ENCODE data around the gene MAML2.

MAML2 gene

GRCh38 chr11:96149743-96150555 lies 193.0 kb downstream of the MAML2 start:
- Histone ChIP-seq H3K4me1 (ENCODE audit: low read length) (peaks cover 5% of the 10 kb centered on the region), H2AFZ (ENCODE audit: low read length) (no peak overlapping the region), H3K9me2 (replicated peaks; ENCODE audit: insufficient read depth, low read length) (no peaks in the 10 kb centered on the region), H3K79me2 (ENCODE audit: low read length) (peaks cover 8% of the 10 kb centered on the region), H3K36me3 (replicated peaks; ENCODE audit: insufficient read depth, low read length) (no peaks in the 10 kb centered on the region), H3F3A (ENCODE audit: insufficient read depth, low read length) (no peaks in the 10 kb centered on the region), H3K4me3 (ENCODE audit: low read length) (no peak overlapping the region), H3K27ac (ENCODE audit: low read length) (no peak overlapping the region), H4K20me1 (ENCODE audit: insufficient read depth, low read length) (no peaks in the 10 kb centered on the region), H3K27me3 (replicated peaks; ENCODE audit: insufficient read depth, low read length) (no peaks in the 10 kb centered on the region), H3K9ac (ENCODE audit: low read length) (no peak overlapping the region), H3K4me2 (ENCODE audit: low read depth, low read length) (no peak overlapping the region), H3K9me3 (replicated peaks; ENCODE audit: insufficient read depth, low read length) (no peaks in the 10 kb centered on the region)
- TF ChIP-seq EZH2 (optimal IDR thresholded peaks at IDR 0.05; ENCODE audit: low read depth, low read length), result no peak
- no peak for DNase-seq

- H3K4me2 ChIP-seq (ENCODE audit: low read depth, low read length), result no peak overlapping the region
- TF ChIP-seq EZH2phosphoT487 (IDR thresholded peaks at IDR 0.05; ENCODE audit: low read length), result no peak
- TF ChIP-seq, protein P1, sequence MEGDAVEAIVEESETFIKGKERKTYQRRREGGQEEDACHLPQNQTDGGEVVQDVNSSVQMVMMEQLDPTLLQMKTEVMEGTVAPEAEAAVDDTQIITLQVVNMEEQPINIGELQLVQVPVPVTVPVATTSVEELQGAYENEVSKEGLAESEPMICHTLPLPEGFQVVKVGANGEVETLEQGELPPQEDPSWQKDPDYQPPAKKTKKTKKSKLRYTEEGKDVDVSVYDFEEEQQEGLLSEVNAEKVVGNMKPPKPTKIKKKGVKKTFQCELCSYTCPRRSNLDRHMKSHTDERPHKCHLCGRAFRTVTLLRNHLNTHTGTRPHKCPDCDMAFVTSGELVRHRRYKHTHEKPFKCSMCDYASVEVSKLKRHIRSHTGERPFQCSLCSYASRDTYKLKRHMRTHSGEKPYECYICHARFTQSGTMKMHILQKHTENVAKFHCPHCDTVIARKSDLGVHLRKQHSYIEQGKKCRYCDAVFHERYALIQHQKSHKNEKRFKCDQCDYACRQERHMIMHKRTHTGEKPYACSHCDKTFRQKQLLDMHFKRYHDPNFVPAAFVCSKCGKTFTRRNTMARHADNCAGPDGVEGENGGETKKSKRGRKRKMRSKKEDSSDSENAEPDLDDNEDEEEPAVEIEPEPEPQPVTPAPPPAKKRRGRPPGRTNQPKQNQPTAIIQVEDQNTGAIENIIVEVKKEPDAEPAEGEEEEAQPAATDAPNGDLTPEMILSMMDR (IDR thresholded peaks at IDR 0.05; ENCODE audit: low read length), result no peak
- H3K4me1 ChIP-seq (ENCODE audit: low read length), result peaks cover 10% of the 10 kb centered on the region
- H2AFZ ChIP-seq (ENCODE audit: low read length), result no peak overlapping the region
- H3K36me3 ChIP-seq (replicated peaks; ENCODE audit: insufficient read depth, low read length), result no peaks in the 10 kb centered on the region
- no peaks in the 10 kb centered on the region for H3K27me3 ChIP-seq (replicated peaks; ENCODE audit: insufficient read depth, low read length)
- H3K9ac ChIP-seq (ENCODE audit: low read length), result no peak overlapping the region
- H3K4me3 ChIP-seq (ENCODE audit: low read length), result no peak overlapping the region
- no peaks in the 10 kb centered on the region for H4K20me1 ChIP-seq (ENCODE audit: insufficient read depth, low read length)
- H3K9me3 ChIP-seq (replicated peaks; ENCODE audit: insufficient read depth, low read length), result no peaks in the 10 kb centered on the region
- H3K79me2 ChIP-seq (ENCODE audit: low read length), result 0 out of 2 replicates have a peak, but pooled peaks cover 5% of the 10 kb centered on the region
- DNase-seq, result no peak
- H3K27ac ChIP-seq (ENCODE audit: low read length), result no peak overlapping the region
- H3K9me2 ChIP-seq (replicated peaks; ENCODE audit: insufficient read depth, low read length), result no peaks in the 10 kb centered on the region
- no peaks in the 10 kb centered on the region for H3F3A ChIP-seq (ENCODE audit: insufficient read depth, low read length)
These were observed 195.0 kb downstream of the MAML2 start for GRCh38 chr11:96147906-96148486.

DNA sequence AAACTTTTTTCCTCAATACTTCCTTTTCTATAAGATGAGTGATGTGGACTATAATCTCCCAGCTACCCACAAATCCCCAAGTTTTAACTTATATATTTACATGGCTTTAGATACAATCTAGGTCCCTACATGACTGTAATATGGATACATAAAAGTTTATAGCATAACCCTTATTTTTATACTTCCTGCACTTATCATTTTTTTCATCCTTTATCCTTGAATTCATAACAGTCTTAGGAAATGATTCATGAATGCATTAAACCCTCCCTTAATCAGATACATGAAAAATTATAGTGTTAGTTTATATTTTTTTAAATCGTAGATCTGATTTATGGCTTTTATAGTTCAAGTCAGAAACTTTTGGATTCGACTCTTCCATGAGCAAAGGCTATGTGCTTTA lies 195.8 kb downstream of the MAML2 start:
- Histone ChIP-seq H3K36me3 (replicated peaks; ENCODE audit: insufficient read depth, low read length) (no peaks in the 10 kb centered on the region), H3K27ac (ENCODE audit: low read length) (no peak overlapping the region), H3F3A (ENCODE audit: insufficient read depth, low read length) (no peaks in the 10 kb centered on the region), H2AFZ (ENCODE audit: low read length) (no peak overlapping the region), H3K9ac (ENCODE audit: low read length) (no peak overlapping the region), H3K79me2 (ENCODE audit: low read length) (peaks cover 6% of the 10 kb centered on the region; the same call in 1 of the 2 replicates), H3K9me2 (replicated peaks; ENCODE audit: insufficient read depth, low read length) (no peaks in the 10 kb centered on the region), H3K9me3 (replicated peaks; ENCODE audit: insufficient read depth, low read length) (no peaks in the 10 kb centered on the region), H3K27me3 (replicated peaks; ENCODE audit: insufficient read depth, low read length) (no peaks in the 10 kb centered on the region), H4K20me1 (ENCODE audit: insufficient read depth, low read length) (no peaks in the 10 kb centered on the region), H3K4me2 (ENCODE audit: low read depth, low read length) (no peak overlapping the region), H3K4me3 (ENCODE audit: low read length) (no peak overlapping the region), H3K4me1 (ENCODE audit: low read length) (peaks cover 10% of the 10 kb centered on the region)
- TF ChIP-seq EZH2phosphoT487 (IDR thresholded peaks at IDR 0.05; ENCODE audit: low read length), result no peak
- no peak for TF ChIP-seq EZH2 (optimal IDR thresholded peaks at IDR 0.05; ENCODE audit: low read depth, low read length)
- TF ChIP-seq, protein P1 (IDR thresholded peaks at IDR 0.05; ENCODE audit: low read length), result no peak
- DNase-seq, result no peak

DNA sequence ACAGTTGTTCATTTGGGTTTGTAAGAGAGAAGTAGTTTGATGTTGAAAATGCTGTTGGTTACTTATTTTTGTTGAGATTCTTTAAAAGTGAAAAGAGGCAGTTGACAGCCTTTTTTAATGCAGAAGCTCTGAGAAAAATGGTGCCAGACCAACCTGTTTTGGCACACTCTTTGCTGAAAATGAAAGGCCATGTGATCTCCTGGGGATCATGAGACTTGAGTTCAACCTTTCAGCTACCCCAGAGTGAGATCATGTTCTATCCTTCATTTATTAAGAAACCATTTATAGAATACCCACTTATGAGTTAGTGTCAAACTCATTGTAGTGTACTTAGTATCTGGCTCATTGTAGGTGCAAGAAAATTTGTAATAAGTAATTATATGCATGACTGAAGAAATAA lies 196.2 kb downstream of the MAML2 start:
- H3K9me3 ChIP-seq (replicated peaks; ENCODE audit: insufficient read depth, low read length), result no peaks in the 10 kb centered on the region
- peaks cover 10% of the 10 kb centered on the region; the same call in 1 of the 2 replicates for H3K79me2 ChIP-seq (ENCODE audit: low read length)
- H3K36me3 ChIP-seq (replicated peaks; ENCODE audit: insufficient read depth, low read length), result no peaks in the 10 kb centered on the region
- DNase-seq, result no peak
- no peaks in the 10 kb centered on the region for H3K27me3 ChIP-seq (replicated peaks; ENCODE audit: insufficient read depth, low read length)
- H3K4me2 ChIP-seq (ENCODE audit: low read depth, low read length), result no peak overlapping the region
- H3K4me1 ChIP-seq (ENCODE audit: low read length), result peaks cover 10% of the 10 kb centered on the region
- H4K20me1 ChIP-seq (ENCODE audit: insufficient read depth, low read length), result no peaks in the 10 kb centered on the region
- no peaks in the 10 kb centered on the region for H3K9me2 ChIP-seq (replicated peaks; ENCODE audit: insufficient read depth, low read length)
- H3K9ac ChIP-seq (ENCODE audit: low read length), result no peak overlapping the region
- no peak overlapping the region for H2AFZ ChIP-seq (ENCODE audit: low read length)
- H3K27ac ChIP-seq (ENCODE audit: low read length), result no peak overlapping the region
- H3K4me3 ChIP-seq (ENCODE audit: low read length), result no peak overlapping the region
- H3F3A ChIP-seq (ENCODE audit: insufficient read depth, low read length), result no peaks in the 10 kb centered on the region
- no peak for TF ChIP-seq EZH2phosphoT487 (IDR thresholded peaks at IDR 0.05; ENCODE audit: low read length)
- TF ChIP-seq, protein P1 (IDR thresholded peaks at IDR 0.05; ENCODE audit: low read length), result no peak
- TF ChIP-seq EZH2 (optimal IDR thresholded peaks at IDR 0.05; ENCODE audit: low read depth, low read length), result no peak

All from MM.1S (cell line).